K562 (cell line): ENCODE measurements around the gene FIGNL1. TPM values are rescaled to one million over a fixed set of nuclear protein-coding genes. Genes with fewer than 3 reads are reported as not detected.

Experiments
- GTF2F1 ChIP-seq: IDR thresholded peaks from 2 replicates; pipeline ENCODE4 v1.6.1; 2011; ENCODE audit warnings: low read depth, low read length, improper control_type of control experiment
- HDAC6 ChIP-seq: IDR thresholded peaks from 2 replicates; pipeline ENCODE4 v1.6.1; 2012; ENCODE audit warnings: low read depth, mild to moderate bottlenecking, control low read depth, inconsistent platforms, low read length, moderate library complexity
- MITF ChIP-seq: IDR thresholded peaks from 2 replicates; pipeline ENCODE4 v1.6.1; 2014; ENCODE audit warnings: antibody characterized with exemption
- NFXL1 ChIP-seq: fragments of 450-650 bp; formaldehyde crosslinking; IDR thresholded peaks from 2 replicates; pipeline ENCODE4 v1.4.0; 2021; ENCODE audit warnings: mild to moderate bottlenecking
- NONO ChIP-seq, 2 experiments: fragments of 200-400 bp in 1 of 2; fragments of 450-650 bp in 1 of 2; formaldehyde crosslinking in 1 of 2; IDR thresholded peaks; 2 replicates each; pipeline ENCODE4 v1.6.1; 2017; ENCODE audit warnings: low read depth in 2 of 2, mild to moderate bottlenecking in 2 of 2, moderate library complexity in 2 of 2, low read length in 1 of 2
- PHF21A ChIP-seq: fragments of 450-650 bp; IDR thresholded peaks from 2 replicates; pipeline ENCODE4 v1.6.1; 2017; ENCODE audit warnings: low read depth, borderline replicate concordance
- SNRNP70 ChIP-seq: fragments of 200-400 bp; formaldehyde crosslinking; optimal IDR thresholded peaks from 2 replicates; pipeline ENCODE3; 2017; ENCODE audit warnings: low read depth, low read length
- SOX6 ChIP-seq: fragments of 450-650 bp; IDR thresholded peaks from 2 replicates; pipeline ENCODE4 v1.6.1; 2014; ENCODE audit warnings: mild to moderate bottlenecking
- TCF7L2 ChIP-seq: fragments of 150-350 bp; IDR thresholded peaks from 2 replicates; pipeline ENCODE4 v1.6.1; 2016; ENCODE audit warnings: low read depth, mild to moderate bottlenecking, low read length, moderate library complexity
- ZFP30 ChIP-seq: fragments of 250-450 bp; sonication (Bioruptor Pico); IDR thresholded peaks from 2 replicates; pipeline ENCODE4 v1.8.0; 2022; ENCODE audit warnings: moderate library complexity, mild to moderate bottlenecking, inconsistent platforms, borderline replicate concordance
- ZNF174 ChIP-seq: fragments of 250-450 bp; sonication (Bioruptor Pico); IDR thresholded peaks from 2 replicates; pipeline ENCODE4 v1.4.0; 2020; ENCODE audit warnings: mild to moderate bottlenecking
- ZNF408 ChIP-seq: fragments of 250-450 bp; sonication (Bioruptor Pico); IDR thresholded peaks from 2 replicates; pipeline ENCODE4 v1.4.0; 2020; ENCODE audit warnings: low read depth, mild to moderate bottlenecking, moderate library complexity
- ZNF740 ChIP-seq, 3 experiments: fragments of 200-800 bp in 1 of 3; sonication (Bioruptor generic) in 1 of 3; sonication (generic) in 1 of 3; formaldehyde crosslinking in 1 of 3; IDR thresholded peaks; 2 replicates each; pipeline versions ENCODE4 v1.6.1 to v1.8.0; 2016 to 2022; ENCODE audit warnings: mild to moderate bottlenecking in 2 of 3, missing compliant biosample characterization in 2 of 3, missing genetic modification characterization in 2 of 3, missing genetic modification reagents in 1 of 3
- polyA plus RNA-seq, 8 experiments: library from polyadenylated mRNA; depleted of rRNA in 4 of 8; stranded (reverse) in 5 of 8; unstranded in 3 of 8; fragments of >200 nt; fragmentation: Nextera tagmentation in 2 of 8; fragmentation: Illumina TruSeq in 1 of 8; extraction: Ambion mirVana in 2 of 8; extraction: Trizol in 1 of 8; gene quantifications; 2 replicates each; pipeline versions ENCODE4 v1.2.1 to v1.2.3, GENCODE V29; 2011 to 2014; ENCODE audit warnings: inconsistent platforms in 1 of 8, missing spikeins in 1 of 8
- total RNA-seq, 7 experiments: library from RNA; depleted of rRNA in 6 of 7; stranded (reverse); fragments of >200 nt in 6 of 7; fragmentation: Illumina TruSeq in 2 of 7; extraction: Trizol in 2 of 7; gene quantifications; 2 replicates each; pipeline versions ENCODE4 v1.2.1 to v1.2.3, GENCODE V29; 2011 to 2021; ENCODE audit warnings: low replicate concordance in 1 of 7
- TF ChIP-seq, protein P1 (sequence below): conservative IDR thresholded peaks from 2 replicates; pipeline ENCODE4 v1.6.1; 2011; ENCODE audit warnings: low read depth, mild to moderate bottlenecking, low read length; ENCODE audit not compliant: control insufficient read depth
- TF ChIP-seq, protein P2 (sequence below): sonication (generic); formaldehyde crosslinking; IDR thresholded peaks from 2 replicates; pipeline ENCODE4 v1.8.1; 2023; ENCODE audit warnings: missing genetic modification reagents, mild to moderate bottlenecking, borderline replicate concordance

The FIGNL1 gene
- total and polyA plus RNA-seq, 9 of the 15 experiments (the other 6 are each of a cell fraction or from before 2014, with no cell fraction given): 15.5 to 48.3 (median 27.6) TPM

DNA sequence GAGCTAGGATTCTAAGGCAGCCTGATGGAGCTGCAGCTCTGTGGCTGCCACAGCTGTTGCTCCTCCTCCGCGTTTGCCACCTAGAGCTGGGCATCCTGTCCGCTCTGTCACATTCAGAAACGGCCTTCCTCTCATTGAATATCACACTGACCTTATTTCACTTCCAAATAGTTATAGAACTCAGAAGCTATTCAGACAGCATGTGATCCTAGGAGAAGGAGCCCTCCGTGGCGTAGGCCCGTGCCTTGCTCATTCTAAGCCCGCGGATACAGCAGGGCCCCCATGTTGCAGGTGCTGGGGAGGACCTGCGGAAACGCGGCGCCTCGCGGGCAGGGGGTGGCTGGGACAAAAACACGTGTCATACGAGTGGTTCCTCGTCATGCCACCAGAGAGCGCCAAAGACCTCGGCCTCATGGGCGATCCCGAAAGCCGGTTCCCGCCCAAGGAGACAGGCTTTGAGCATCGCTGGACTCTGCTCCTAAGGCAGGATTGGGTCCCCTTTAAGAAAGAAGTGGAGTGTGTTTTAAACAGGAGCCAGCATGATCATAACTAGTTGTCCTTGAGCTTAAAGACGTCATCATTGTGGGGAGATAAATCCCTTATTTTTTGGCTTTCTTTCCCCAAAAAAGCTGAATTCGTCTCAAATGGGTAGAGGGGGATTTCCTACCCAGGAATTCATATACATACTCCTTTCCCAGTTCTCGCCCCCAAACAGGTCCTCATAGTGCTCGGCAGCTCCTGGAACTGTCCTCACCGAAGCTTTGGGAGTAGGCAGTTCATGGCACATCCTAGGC lies 17.9 kb upstream of the FIGNL1 start (continued):
- TF ChIP-seq, protein P1, sequence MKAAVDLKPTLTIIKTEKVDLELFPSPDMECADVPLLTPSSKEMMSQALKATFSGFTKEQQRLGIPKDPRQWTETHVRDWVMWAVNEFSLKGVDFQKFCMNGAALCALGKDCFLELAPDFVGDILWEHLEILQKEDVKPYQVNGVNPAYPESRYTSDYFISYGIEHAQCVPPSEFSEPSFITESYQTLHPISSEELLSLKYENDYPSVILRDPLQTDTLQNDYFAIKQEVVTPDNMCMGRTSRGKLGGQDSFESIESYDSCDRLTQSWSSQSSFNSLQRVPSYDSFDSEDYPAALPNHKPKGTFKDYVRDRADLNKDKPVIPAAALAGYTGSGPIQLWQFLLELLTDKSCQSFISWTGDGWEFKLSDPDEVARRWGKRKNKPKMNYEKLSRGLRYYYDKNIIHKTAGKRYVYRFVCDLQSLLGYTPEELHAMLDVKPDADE: no peak
- TF ChIP-seq HDAC6 (no peak), TCF7L2 (no peak), SNRNP70 (no peak), ZNF740 (CRISPR knock-in tag; IDR thresholded peaks at IDR 0.05) (0 out of 2 replicates have a peak, but pooled peaks have one; percentile 30), ZNF740 (tag; IDR thresholded peaks at IDR 0.05) (no peak), NFXL1 (CRISPR knock-in tag) (no peak), ZNF174 (CRISPR knock-in tag) (no peak), MITF (peak; percentile 19; the same call in 1 of the 2 replicates), ZFP30 (no peak), GTF2F1 (no peak), NONO (IDR thresholded peaks at IDR 0.05; ENCODE audit: low read depth in 2 of 2, low read length in 1 of 2) (0 out of 4 replicates have a peak, but pooled peaks of 1 of the 2 experiments have one; percentile 38), PHF21A (no peak), SOX6 (no peak), ZNF408 (no peak)
- TF ChIP-seq, protein P2, sequence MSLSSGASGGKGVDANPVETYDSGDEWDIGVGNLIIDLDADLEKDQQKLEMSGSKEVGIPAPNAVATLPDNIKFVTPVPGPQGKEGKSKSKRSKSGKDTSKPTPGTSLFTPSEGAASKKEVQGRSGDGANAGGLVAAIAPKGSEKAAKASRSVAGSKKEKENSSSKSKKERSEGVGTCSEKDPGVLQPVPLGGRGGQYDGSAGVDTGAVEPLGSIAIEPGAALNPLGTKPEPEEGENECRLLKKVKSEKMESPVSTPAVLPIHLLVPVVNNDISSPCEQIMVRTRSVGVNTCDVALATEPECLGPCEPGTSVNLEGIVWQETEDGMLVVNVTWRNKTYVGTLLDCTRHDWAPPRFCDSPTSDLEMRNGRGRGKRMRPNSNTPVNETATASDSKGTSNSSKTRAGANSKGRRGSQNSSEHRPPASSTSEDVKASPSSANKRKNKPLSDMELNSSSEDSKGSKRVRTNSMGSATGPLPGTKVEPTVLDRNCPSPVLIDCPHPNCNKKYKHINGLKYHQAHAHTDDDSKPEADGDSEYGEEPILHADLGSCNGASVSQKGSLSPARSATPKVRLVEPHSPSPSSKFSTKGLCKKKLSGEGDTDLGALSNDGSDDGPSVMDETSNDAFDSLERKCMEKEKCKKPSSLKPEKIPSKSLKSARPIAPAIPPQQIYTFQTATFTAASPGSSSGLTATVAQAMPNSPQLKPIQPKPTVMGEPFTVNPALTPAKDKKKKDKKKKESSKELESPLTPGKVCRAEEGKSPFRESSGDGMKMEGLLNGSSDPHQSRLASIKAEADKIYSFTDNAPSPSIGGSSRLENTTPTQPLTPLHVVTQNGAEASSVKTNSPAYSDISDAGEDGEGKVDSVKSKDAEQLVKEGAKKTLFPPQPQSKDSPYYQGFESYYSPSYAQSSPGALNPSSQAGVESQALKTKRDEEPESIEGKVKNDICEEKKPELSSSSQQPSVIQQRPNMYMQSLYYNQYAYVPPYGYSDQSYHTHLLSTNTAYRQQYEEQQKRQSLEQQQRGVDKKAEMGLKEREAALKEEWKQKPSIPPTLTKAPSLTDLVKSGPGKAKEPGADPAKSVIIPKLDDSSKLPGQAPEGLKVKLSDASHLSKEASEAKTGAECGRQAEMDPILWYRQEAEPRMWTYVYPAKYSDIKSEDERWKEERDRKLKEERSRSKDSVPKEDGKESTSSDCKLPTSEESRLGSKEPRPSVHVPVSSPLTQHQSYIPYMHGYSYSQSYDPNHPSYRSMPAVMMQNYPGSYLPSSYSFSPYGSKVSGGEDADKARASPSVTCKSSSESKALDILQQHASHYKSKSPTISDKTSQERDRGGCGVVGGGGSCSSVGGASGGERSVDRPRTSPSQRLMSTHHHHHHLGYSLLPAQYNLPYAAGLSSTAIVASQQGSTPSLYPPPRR (CRISPR knock-in tag): no peak
